Vagina (tissue), 2 donors: Measurements from ENCODE around the gene SENP1.

Experiments
- CTCF ChIP-seq, 3 experiments: fragments of 450-650 bp in 2 of 3; fragments of 200-600 bp in 1 of 3; sonication (generic) in 1 of 3; IDR thresholded peaks; one replicate each; pipeline ENCODE4 v1.5.1; 2017 to 2019; ENCODE audit warnings: antibody characterized with exemption in 3 of 3, mild to moderate bottlenecking in 2 of 3, moderate library complexity in 2 of 3
- POLR2A ChIP-seq, 2 donors: fragments of 450-650 bp; IDR thresholded peaks; one replicate each; pipeline ENCODE4 v1.6.1; 2017; ENCODE audit warnings: antibody characterized with exemption in 2 of 2, mild to moderate bottlenecking in 2 of 2, moderate library complexity in 2 of 2

GRCh38 chr12:48105867-48106680 is at the start of gene SENP1:
- no peak for TF ChIP-seq POLR2A (IDR thresholded peaks at IDR 0.05)
- peak; percentile 7 to 38 (median 31) for TF ChIP-seq CTCF (IDR thresholded peaks at IDR 0.05)
